Measurements from ENCODE around the gene HUS1.
A peak's percentile ranks its signal among the peaks of the same experiment; 100 is the strongest.
"Not testable (repeated sequence)": the region's sequence is repeated elsewhere in the genome, so short reads cannot be mapped to it uniquely, and the experiment has no call there.

The HUS1 gene
- 33.8 to 45.1 (median 44.0) reads per million in 3 experiments for total RNA-seq

DNA sequence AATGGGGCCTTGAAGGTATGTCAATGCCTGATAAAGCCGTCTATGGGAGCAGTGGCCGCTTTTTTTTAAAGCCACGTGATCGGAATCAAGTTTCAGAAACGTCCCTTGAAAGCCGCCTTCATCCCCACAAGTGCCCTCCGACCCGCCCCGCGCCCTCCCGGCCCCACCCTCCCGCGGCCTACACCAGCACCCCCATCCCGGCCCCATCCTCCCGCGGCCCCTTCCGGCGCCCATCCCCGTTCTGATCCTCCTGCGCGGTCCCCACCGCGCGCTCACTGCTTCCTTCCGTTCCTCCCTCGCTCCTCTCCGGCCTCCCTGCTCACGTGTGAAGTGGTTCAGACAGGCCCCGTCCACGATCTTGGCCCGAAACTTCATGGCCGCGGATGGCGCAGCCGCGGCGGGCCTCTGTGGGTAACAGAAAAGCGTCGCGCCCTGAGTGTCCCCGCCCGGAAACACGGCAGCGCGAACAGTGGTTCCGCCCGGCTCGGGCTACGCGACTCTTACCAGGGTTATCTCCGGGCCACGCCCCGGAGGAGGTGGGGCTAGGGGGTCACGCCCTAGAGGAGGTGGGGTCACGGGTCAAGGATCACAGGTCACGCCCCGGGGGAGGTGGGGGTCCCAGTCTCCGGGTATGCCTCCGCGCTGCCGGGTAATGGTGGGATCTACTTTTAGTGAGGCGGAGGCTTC is at the start of gene HUS1:
Gene HUS1 (minus strand): TSS at position 471 of the 687 bp plus-strand sequence. CDS start 96 bp downstream, at position 375.
- DNase-seq = peak; percentile 88

- no peak for DNase-seq
Observed at GRCh38 chr7:48028938-48029337, 49.5 kb upstream of the HUS1 start, which contains the start of gene SUN3. SUN3 (minus strand) TSS chr7:48029107; CDS start chr7:48028938, 169 bp downstream.

DNA sequence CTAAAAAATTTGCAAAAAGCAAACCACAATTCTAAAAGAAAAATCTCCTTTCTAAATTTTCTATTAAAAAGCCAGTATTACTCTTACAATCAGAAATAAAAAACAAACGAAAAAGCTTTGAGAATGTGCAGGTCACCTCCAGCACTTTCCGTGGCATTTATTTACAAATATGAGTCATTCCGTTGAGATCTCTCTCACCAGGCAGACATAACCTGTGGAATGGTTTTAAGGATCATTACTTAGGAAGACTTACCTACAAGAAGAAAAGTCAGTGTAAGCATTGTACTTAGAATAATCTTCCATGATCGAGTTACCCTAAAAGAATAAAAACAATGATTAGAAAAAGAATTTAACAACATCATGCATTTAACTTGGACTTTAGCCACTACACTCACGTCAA is 46.2 kb upstream of the HUS1 start:
- no peak for DNase-seq

- no peak for DNase-seq
Observed at GRCh38 chr7:48017674-48018073, 38.3 kb upstream of the HUS1 start.

- no peak for DNase-seq
Observed at GRCh38 chr7:48016641-48017040, 37.2 kb upstream of the HUS1 start.

DNA sequence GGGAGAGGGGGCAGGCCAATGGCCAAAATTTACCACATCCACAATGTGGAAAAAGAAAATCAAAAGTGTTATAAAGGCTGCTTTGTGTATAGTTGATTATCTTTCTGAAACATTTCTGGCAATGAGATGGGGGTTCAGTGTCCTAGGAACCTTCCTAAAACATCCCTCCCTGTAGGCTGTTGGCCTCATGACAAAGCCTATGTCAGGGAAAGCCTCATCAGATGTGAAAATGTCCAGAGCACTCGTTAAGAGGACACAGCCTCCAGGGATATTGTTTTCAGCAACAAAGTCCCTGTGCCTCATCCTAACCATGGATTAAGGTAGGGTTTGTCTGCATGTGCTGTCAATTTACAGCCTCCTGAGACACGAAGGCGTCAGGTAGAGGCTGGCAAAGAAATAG is 32.5 kb upstream of the HUS1 start:
- DNase-seq = no peak

- no peak for DNase-seq
Observed at GRCh38 chr7:48011323-48011722, 31.9 kb upstream of the HUS1 start.

DNA sequence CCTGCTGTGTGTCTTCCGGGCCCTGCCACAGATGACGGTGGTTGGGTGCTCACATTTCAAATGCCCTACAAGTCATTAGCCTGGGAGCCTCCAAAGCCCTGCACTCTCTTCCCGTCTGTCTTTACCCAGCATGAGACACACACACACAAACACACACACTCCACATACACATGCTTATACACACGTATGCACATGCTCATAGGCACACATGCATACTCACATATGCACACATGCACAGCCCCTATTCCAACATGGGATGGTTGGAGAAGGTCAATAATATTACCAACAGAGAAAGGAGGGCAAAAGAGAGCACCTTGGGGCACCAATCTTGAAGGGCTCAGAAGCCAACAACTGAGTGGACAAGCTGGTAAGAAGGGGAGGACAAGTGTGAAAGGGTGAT is 30.5 kb upstream of the HUS1 start:
- DNase-seq = no peak

DNA sequence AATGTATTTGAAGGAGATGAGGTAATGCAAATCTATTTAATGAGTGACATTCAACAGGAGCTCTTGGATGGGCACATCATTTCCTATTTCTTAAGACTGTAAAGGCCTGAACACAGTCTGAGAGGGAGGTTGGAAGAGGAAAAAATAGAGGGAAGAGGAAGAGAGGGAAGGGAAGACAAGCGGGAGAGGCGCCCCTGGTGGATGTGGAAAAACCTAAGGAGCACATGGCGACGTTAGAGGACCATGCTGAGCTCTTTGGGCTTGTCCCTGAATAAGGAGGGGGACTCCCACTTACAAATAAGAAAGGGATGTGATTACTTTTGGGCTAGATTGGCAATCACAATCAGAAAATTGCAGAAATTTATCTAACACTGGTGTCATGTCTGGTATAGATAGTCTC is 29.8 kb upstream of the HUS1 start:
- DNase-seq = no peak

DNA sequence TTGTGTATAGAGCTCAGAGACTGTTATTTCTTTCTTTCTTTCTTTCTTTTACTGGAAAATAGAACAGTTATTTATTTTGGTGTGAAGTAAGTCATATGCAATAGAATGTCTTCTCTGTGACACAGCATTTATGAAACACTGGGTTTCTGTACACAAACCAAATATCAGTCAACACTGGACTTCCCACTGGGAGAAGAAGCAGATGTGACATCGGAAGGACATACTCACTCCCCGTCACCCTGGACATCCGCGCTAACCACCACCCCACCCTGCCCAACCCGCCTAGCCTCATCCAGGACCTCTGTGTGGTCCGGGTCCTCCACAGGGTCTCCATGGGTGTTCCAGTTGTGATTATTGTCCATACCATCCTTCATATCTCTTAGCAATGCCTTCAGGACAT is 27.5 kb upstream of the HUS1 start:
- DNase-seq = no peak

DNA sequence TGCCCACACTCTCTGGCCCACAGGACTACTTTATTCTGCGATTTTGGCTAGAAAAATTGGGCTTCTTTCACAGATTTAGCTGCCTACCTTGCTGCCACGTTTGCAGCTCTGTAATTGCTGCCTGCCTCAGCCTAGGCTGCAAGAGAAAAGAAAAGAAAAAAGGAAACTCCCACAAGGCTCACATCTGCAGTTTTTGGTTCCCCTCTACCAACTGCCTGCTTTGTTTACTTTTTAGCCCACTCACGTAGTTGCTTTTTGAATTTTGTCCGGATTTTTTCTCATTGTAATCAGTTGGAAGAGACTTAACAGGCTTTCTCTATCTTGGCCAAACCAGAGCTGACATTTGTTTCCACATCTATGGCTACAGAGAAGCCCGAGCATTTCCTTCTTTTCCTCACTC is 25.2 kb upstream of the HUS1 start:
- no peak for DNase-seq

DNA sequence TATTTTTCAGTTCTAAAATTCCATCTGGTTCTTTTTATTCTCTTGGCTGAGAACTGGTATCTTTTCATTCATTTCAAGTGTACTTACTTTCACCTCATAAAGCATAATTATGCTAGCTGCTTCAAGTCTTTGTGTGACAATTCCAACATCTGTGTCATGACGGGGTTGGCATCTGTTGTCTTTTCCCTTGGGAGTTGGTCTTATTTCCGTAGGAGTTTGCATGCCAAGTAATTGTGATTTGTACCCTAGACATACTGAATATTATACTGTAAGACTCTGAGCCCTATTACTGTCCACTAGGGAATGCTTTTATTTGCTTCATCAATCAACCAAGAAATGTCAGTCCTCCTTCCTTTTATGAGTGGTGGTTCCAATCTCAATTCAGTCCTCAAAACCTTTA is 24.6 kb upstream of the HUS1 start:
- DNase-seq = no peak

- not testable (repeated sequence) for DNase-seq
Observed at GRCh38 chr7:48000164-48000563, 20.7 kb upstream of the HUS1 start.

GRCh38 chr7:47999413-47999812 is 20.0 kb upstream of the HUS1 start:
- no peak for DNase-seq

GRCh38 chr7:47992446-47992845 is 13.0 kb upstream of the HUS1 start:
- DNase-seq = no peak

GRCh38 chr7:47991741-47992311 is 12.4 kb upstream of the HUS1 start:
- peak; percentile 76 for DNase-seq

DNA sequence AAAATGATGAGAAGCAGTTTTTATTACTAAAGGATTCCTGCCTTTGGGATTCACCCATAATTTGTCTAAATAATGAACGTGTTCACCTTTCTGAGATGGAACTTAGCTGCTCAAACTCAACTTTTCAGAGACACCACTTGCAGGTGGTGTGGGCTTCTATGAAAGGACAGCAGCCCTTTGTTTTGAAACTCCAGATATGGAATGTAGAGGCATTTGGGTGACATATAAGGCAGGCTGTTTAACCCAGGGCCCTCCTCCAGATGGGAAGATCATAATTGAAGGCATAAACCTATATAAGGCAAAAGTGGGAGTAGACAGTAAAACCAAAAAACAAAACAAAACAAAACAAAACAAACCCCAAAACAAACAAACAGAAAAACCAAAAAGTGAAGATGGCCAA is 11.9 kb upstream of the HUS1 start:
- no peak for DNase-seq

GRCh38 chr7:47990592-47990991 is 11.2 kb upstream of the HUS1 start:
- no peak for DNase-seq

- DNase-seq = not testable (repeated sequence)
Observed at GRCh38 chr7:47989607-47990400, 10.4 kb upstream of the HUS1 start.

DNA sequence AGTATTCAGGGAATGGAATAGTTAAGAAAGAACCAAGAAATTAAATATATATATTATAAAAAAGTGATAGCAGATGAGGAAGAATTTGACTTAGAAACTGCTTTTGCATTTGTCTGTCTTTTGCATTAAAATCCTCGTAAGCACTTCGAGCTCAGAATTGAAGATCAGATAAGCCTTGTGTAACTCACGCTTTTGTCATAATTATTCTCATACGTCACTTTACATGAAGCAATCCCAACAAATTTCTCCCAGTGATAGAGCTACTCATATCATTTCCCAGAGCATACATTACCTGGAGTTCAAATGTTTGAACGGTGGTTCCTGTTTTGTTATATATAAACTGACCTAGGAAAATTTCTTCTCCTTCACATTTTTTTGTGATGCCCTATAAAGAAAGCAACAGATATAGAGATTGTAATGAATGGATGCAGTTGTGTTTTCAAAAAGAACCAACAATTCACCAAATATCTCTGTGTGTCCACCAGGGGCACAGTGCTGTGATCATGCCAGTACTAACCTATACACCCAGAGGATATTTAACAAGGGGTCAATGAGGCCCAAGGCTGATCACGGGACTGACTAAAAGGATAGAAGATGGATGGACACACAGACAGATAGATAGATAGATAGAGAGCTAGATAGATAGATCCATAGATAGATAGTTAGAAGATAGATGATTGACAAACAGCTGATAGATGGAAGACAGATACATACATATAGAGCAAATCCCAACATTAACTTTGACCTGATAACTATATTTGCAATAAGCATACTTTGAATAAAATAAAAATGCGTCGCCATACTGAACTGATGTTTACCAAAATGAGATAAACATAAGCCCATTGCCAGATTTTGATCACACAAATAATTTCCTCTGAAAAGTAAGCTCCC is 9.3 kb upstream of the HUS1 start:
- DNase-seq = no peak

DNA sequence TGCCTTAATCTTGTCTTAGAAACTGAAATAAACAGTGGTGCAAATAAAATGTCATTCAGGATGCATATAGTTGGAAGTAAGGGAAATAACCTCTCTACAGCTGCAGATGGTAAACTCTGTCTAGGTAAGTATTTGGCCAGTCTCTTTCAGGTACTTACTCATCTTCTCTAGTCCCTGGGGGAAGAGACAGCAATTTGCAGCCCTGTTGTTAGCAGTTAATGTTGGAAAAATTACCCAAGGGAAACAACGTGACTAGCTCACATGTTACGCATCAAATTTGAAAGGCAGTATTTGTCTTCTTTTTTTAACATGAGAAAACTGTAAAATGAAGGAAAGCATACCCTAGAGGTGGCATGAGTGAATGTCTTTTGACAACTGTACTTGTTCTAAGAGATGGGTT is 3.2 kb upstream of the HUS1 start:
- DNase-seq = no peak

DNA sequence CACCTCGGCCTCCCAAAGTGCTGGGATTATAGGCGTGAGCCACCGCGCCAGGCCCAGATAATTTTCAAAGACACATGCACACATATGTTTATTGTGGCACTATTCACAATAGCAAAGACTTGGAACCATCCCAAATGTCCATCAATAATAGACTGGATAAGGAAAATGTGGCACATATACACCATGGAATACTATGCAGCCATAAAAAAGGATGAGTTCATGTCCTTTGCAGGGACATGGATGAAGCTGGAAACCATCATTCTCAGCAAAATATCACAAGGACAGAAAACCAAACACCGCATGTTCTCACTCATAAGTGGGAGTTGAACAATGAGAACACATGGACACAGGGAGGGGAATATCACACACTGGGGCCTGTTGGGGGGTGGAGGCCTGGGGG is 1.2 kb upstream of the HUS1 start:
- not testable (repeated sequence) for DNase-seq

GRCh38 chr7:47979832-47980181 is 392 bp upstream of the HUS1 start:
- DNase-seq = no peak

All from central memory CD4-positive, alpha-beta T cell (primary cell).